Measurements from ENCODE around the gene SYNDIG1L. TPM values are rescaled to one million over a fixed set of nuclear protein-coding genes. Genes with fewer than 3 reads are reported as not detected.

The SYNDIG1L gene
- total RNA-seq, 1 experiment from 2014 or later = not detected

DNA sequence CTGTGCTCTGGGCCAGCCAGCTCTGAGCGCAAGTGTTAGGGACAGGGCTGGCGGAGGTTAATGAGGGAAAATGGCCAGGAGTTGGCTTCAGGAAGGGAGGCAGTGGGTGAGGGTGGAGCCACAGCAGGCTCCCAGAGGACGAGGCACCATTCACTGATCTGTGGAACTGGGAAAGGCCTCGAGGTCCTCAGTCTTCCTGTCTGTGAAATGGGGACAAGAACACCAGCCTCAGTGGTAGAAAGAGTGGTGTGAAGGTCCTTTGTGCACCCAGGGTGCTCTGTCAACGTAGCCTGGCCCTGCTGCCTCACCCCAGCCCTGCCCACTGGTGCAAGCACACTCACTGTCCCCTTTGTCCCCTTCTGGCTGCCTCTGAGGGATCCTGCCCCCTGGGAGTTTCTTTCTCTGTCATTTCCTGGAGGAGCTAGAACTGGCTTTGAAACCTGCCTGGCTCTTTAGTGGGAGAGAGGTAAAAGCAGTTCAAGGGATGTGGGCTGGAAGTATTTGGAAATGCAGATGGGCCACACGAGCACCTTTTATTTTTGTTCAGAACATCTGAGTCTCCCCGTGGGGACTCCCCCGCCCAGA is 25.0 kb downstream of the SYNDIG1L start:
- Histone ChIP-seq H3K4me1 (ENCODE audit: insufficient read depth, low read length) (no peaks in the 10 kb centered on the region), H2AFZ (ENCODE audit: low read length) (no peak overlapping the region), H3K4me3 (ENCODE audit: low read length) (no peak overlapping the region), H3K79me2 (ENCODE audit: low read length) (no peaks in the 10 kb centered on the region), H3K9me2 (replicated peaks; ENCODE audit: low read length) (no peaks in the 10 kb centered on the region), H3K9me3 (ENCODE audit: low read length) (no peaks in the 10 kb centered on the region), H3K27ac (ENCODE audit: low read length) (no peak overlapping the region), H3K4me2 (ENCODE audit: low read length) (no peak overlapping the region), H3K9ac (ENCODE audit: low read length) (no peak overlapping the region), H4K20me1 (ENCODE audit: low read length) (no peaks in the 10 kb centered on the region), H3K36me3 (ENCODE audit: low read depth, low read length) (no peaks in the 10 kb centered on the region), H3K27me3 (ENCODE audit: low read length) (peaks cover 50% of the 10 kb centered on the region), H3F3A (ENCODE audit: low read length, unreplicated experiment) (no peaks in the 10 kb centered on the region)
- CTCF ChIA-PET = no interaction called here
- DNase-seq (no peak), ATAC-seq (no peak)
- BruUV-seq (replicated peaks) = no TSS peak
- POLR2A ChIA-PET (ENCODE audit: unreplicated experiment) = no interaction called here
- intact Hi-C loops (cut with micrococcal nuclease) = no loop called here
- no peak for TF ChIP-seq EZH2 (IDR thresholded peaks at IDR 0.05; ENCODE audit: low read length, unreplicated experiment)
- TF ChIP-seq EZH2phosphoT487 (IDR thresholded peaks at IDR 0.05; ENCODE audit: borderline replicate concordance, low read length) = no peak
- TF ChIP-seq, protein P1, sequence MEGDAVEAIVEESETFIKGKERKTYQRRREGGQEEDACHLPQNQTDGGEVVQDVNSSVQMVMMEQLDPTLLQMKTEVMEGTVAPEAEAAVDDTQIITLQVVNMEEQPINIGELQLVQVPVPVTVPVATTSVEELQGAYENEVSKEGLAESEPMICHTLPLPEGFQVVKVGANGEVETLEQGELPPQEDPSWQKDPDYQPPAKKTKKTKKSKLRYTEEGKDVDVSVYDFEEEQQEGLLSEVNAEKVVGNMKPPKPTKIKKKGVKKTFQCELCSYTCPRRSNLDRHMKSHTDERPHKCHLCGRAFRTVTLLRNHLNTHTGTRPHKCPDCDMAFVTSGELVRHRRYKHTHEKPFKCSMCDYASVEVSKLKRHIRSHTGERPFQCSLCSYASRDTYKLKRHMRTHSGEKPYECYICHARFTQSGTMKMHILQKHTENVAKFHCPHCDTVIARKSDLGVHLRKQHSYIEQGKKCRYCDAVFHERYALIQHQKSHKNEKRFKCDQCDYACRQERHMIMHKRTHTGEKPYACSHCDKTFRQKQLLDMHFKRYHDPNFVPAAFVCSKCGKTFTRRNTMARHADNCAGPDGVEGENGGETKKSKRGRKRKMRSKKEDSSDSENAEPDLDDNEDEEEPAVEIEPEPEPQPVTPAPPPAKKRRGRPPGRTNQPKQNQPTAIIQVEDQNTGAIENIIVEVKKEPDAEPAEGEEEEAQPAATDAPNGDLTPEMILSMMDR (conservative IDR thresholded peaks at IDR 0.05; ENCODE audit: low read depth, low read length) = no peak

DNA sequence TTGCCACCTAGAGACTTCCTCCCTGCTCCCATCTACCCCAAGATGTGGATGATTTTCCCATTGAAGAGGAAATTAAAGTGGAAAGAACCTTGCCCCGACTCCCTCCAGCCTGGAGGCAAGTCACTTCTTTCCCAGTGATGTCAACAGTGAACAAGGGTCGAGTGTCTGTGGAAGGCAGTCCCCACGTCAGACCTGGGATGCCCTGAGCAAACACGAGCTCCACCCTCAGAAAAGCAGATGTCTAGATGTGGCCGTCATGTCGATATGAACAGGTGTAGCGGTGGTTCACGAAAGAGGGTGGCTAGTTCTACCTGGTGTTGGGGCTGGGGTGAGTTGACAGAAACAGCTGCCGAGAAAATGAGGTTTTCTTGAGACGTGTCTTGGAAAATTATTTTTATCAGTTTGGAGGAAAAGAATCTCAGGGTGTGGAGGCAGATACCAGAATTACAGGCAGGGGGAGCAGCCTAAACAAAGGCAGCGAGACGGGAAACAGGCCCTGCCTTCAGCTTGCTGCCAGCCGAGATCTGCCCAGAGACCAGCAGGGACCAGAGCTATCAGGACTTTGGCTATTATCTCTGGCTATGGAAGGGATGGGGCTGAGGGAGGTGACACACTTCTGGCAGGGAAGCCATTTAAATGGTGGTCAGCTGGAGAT is 25.9 kb downstream of the SYNDIG1L start:
- H2AFZ ChIP-seq (ENCODE audit: low read length) = no peak overlapping the region
- no peaks in the 10 kb centered on the region for H3K9me2 ChIP-seq (replicated peaks; ENCODE audit: low read length)
- ChIA-PET CTCF (no interaction called here), POLR2A (ENCODE audit: unreplicated experiment) (no interaction called here)
- BruUV-seq (replicated peaks) = no TSS peak
- no peaks in the 10 kb centered on the region for H3K36me3 ChIP-seq (ENCODE audit: low read depth, low read length)
- intact Hi-C loops (cut with micrococcal nuclease) = no loop called here
- H3K27ac ChIP-seq (ENCODE audit: low read length) = no peak overlapping the region
- ATAC-seq (0 out of 2 replicates have a peak, but pooled peaks have one; percentile 24), DNase-seq (no peak)
- no peak overlapping the region for H3K4me2 ChIP-seq (ENCODE audit: low read length)
- H3K9me3 ChIP-seq (ENCODE audit: low read length) = no peaks in the 10 kb centered on the region
- no peaks in the 10 kb centered on the region for H3K79me2 ChIP-seq (ENCODE audit: low read length)
- no peaks in the 10 kb centered on the region for H3F3A ChIP-seq (ENCODE audit: low read length, unreplicated experiment)
- H3K4me3 ChIP-seq (ENCODE audit: low read length) = no peak overlapping the region
- H3K27me3 ChIP-seq (ENCODE audit: low read length) = peaks cover 45% of the 10 kb centered on the region
- no peaks in the 10 kb centered on the region for H4K20me1 ChIP-seq (ENCODE audit: low read length)
- H3K9ac ChIP-seq (ENCODE audit: low read length) = no peak overlapping the region
- H3K4me1 ChIP-seq (ENCODE audit: insufficient read depth, low read length) = no peaks in the 10 kb centered on the region
- TF ChIP-seq EZH2phosphoT487 (IDR thresholded peaks at IDR 0.05; ENCODE audit: borderline replicate concordance, low read length) = no peak
- TF ChIP-seq, protein P1 (conservative IDR thresholded peaks at IDR 0.05; ENCODE audit: low read depth, low read length) = no peak

DNA sequence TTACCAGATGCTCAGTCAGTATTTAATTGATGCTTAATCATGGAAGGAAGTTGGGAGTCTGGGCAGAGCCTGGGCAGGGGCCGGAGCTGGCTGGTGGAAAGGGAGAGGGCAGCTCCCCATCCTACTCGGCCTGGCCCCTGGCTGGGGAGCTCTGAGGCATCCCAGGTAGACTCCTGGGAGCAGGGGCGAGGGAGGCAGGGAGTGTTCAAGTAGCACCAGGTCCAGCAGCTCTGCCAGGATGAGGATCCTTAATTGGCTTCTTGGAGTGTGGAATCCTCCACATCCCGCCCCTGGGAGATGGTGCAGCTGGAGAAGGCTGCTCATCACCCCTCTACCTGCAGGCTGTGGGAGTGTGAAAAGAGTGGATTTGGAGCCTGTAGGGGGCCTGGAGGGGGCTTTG is 30.9 kb downstream of the SYNDIG1L start:
- Histone ChIP-seq H3K27me3 (ENCODE audit: low read length) (peaks cover 53% of the 10 kb centered on the region), H4K20me1 (ENCODE audit: low read length) (no peaks in the 10 kb centered on the region), H3K9me3 (ENCODE audit: low read length) (no peaks in the 10 kb centered on the region), H3K9me2 (replicated peaks; ENCODE audit: low read length) (no peaks in the 10 kb centered on the region), H3K4me1 (ENCODE audit: insufficient read depth, low read length) (no peaks in the 10 kb centered on the region), H3K4me2 (ENCODE audit: low read length) (no peak overlapping the region), H3K9ac (ENCODE audit: low read length) (no peak overlapping the region), H3K79me2 (ENCODE audit: low read length) (no peaks in the 10 kb centered on the region), H3K4me3 (ENCODE audit: low read length) (no peak overlapping the region), H3K27ac (ENCODE audit: low read length) (no peak overlapping the region), H3K36me3 (ENCODE audit: low read depth, low read length) (no peaks in the 10 kb centered on the region), H2AFZ (ENCODE audit: low read length) (no peak overlapping the region), H3F3A (ENCODE audit: low read length, unreplicated experiment) (no peaks in the 10 kb centered on the region)
- intact Hi-C loops (cut with micrococcal nuclease) = no loop called here
- DNase-seq (no peak), ATAC-seq (no peak)
- BruUV-seq (replicated peaks) = no TSS peak
- ChIA-PET POLR2A (ENCODE audit: unreplicated experiment) (no interaction called here), CTCF (no interaction called here)
- TF ChIP-seq, protein P1 (conservative IDR thresholded peaks at IDR 0.05; ENCODE audit: low read depth, low read length) = no peak
- TF ChIP-seq EZH2 (IDR thresholded peaks at IDR 0.05; ENCODE audit: low read length, unreplicated experiment) (no peak), EZH2phosphoT487 (IDR thresholded peaks at IDR 0.05; ENCODE audit: borderline replicate concordance, low read length) (no peak)
